HG03196 (cell line): ENCODE results near the gene MYL3.
A peak's percentile ranks its signal among the peaks of the same experiment; 100 is the strongest.

Experiments
- ATAC-seq: cut with Tn5 transposase; IDR thresholded peaks from one replicate; pipeline ENCODE4 v1.9.1; 2021; ENCODE audit not compliant: unreplicated experiment

MYL3 gene

DNA sequence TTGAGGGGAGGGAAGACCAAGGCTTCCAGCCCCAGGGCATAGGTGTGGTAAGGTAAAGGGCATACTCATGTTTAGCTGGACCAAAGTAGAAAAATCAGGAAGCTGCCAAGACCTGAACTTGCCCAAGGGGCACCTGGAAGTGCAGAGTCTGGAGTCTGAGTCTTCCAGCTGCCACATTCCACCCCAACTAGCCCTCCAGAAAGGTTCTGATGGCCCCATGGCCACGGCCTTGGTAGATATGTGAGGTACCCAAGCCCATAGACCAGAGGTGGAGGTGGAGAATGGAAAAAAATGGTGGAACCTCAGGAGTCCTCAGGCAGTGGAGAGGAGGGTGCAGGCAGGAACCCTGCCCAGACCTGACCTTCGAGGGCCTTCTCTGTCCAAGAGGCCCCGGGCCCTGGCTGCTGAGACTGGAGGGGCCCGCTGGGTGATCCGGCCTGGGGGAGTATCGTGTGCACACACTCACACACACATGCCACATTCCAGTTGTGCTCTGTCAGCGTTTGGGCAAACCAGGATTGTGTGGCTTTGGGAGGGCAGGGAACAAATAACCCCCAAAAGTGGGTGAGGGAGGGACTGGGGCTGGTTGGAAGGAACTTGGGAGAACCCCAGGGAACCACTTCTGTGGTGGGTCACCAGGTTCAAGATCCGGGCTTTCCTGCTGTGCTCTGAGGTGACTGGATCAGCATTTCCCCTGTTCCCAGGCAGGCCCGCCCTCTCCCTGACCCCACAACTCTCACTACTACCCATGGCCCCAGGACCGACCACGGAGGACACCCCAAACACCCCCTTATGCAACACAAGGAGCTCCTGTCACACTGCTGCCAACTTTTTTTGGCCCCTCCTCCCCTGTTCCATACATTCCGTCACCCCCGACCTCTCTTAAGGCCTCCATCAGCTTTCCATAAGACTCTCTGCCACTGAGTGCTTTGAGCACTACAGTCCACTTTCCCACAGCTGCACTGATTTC lies 11.6 kb downstream of the MYL3 start:
- no peak for ATAC-seq

DNA sequence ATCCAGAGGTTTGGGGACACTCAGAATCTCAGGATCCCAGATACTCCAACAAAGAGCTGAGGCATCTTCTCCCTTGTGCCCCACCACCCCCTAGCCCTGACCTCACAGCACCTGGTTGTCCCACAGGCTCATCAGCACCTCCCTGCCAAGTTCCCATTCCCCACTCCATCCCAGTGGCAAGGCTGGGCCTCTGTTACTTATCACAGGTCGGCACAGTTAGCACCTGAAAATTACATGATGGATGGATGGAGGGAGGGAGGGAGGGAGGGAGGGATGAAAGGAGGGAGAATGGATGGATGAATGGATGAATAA lies 12.8 kb downstream of the MYL3 start:
- no peak for ATAC-seq

DNA sequence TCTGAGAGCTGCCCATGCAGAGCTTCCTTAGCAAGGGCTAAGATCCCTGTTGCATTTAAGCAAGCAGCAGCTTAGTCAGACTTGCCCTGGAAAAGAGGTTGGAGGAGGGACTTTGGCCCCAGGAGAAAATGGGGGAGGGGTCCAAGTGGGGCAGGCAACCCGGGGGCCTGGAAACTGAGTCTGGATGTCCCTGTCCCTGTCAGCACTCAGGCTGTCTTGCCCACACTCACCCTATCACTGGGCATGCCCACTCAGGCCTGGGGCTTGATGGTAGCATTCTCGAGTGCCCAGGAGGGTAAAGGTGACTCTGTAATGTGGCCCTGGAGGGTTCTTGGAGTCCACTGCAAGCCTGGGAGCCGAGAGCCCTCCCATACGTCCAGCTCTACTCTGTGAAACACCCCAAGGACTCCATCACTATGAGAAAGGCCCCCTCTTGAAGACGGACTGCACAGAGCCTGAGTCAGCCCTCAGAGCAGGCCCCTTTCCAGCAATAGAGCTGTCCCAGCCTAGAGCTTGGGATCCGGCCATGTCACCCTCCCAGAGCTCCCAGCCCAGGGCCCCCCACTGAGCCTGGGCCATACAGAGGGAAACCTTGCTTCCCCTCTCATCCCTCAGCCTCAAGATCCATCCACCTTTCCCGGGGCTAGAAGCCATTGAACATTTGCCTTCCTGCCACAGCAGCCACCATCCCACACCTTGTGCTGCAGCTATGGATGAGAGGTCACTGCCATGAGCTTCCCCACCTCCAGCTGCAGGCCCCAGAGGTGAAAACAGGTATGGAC lies 13.4 kb downstream of the MYL3 start:
- ATAC-seq: no peak

DNA sequence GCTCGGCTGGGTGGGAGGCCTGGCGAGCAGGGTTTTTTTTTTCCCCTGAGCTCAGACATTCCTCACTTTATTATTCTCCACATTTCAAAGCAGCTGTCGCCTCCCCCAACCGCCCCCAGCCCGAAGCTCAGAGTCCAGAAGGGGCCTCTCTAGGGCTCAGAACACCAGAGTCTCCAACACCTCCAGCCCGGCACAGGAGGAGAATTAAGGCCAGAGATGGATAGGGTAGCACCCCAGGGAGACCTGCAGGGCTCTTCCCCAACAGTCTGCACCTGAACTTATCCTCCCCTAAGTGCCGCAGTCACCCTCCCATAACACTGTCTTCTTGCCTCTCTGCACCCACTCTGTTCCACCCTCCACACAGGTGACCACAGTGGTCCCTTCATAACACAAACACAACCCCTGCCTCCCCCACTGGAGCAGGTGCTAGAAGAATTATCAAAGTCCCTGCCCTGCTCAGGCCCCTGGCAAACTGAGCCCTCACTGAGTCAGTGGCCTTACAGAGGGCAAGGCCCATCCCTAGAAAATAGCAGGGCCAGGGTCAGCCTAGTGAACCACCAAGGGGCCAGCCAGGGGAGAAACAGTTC lies 14.1 kb downstream of the MYL3 start:
- no peak for ATAC-seq

DNA sequence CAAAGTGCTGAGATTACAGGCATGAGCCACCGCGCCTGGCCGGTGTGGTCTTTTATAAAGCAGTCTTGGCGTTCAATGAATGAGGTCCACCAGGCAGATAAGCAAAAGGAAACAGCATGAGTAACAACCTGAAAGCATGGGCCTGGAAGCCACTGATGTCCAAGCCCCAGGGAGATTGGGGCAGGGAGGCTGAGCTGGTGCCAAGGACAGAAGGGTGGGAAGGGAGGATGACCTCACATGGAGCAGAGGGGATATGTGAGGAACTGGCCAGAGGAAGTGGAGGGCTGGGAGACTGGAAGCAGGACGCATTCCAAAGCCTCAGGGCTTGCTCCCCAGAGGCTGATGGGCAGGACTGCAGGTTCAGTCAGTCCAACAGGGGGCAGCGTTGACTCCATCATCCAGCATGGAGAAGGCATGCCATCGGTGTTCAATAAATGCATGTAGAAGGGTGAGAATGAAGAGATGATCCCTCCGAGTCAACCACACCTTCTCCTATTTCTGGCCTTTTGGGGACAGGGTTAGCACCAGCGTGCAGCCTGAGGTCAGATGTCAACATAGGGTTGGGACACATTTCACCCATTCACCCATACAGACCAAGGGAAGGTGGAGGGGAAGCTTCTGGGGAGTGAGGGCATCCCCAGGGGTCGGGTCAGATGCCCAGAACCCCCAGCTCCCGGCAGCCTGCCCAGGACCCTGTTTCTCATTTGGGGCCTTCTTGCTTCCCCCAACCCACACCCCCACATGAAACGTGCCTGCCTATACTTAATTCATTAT lies 14.8 kb downstream of the MYL3 start:
- ATAC-seq: no peak

DNA sequence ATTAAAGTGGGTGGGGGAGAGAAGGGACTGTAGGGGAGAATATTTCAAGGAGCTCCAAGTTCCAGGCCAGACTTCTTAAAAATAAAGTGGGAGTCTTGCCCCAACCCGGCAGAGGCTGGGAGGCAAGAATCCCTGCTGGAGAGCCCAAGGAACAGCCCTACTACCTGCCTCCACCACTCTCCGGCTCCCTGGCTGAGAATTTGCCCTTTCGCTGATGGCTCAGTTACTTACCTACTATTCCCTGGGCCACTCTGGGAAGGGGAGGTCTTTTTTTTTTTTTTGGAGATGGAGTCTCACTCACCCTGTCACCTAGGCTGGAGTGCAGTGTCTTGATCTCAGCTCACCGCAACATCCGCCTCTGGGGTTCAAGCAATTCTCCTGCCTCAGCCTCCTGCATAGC lies 15.5 kb downstream of the MYL3 start:
- no peak for ATAC-seq

DNA sequence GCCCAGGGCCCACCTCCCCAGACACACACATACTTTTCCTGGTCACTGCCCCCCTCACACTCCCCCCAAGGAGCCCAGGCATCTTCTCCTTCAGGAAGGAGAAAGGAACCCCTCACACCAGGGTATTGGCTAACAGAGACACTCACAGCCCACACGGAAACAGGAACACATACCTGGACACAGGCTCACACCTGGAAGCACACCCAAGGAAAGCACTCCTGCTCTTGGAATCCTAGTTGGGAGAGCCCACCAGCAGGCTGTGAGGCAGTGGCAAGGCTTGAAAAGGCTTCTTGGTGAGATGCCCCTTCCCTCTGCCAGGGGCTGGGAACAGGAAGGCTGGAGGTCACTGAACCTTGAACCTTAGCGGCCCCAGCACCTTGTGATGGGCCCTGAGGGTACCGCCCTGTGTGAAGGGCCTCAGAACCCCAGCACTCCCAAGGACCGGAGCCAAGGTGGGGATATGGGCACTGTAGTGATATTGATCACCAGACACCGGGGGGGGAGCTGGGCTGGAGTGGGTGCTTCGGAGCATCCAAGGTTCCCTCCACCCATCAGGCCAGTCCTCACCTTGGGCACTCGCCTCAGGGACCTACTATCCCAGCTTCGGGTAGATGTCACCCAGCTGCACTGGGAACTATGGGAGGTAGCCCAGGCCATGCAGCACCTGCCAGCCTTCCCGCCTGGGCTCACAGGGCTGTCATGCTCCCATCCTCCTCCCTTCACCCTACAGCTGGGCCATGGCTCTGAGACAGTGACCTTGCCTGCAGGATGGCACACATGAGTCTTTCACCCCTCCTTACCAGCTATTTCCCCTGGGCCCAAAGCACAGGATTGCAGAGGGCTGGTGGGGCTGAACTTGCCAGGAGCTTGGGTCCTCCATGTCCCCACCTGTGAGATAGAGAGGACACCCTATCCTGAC lies 16.4 kb downstream of the MYL3 start:
- ATAC-seq: no peak

DNA sequence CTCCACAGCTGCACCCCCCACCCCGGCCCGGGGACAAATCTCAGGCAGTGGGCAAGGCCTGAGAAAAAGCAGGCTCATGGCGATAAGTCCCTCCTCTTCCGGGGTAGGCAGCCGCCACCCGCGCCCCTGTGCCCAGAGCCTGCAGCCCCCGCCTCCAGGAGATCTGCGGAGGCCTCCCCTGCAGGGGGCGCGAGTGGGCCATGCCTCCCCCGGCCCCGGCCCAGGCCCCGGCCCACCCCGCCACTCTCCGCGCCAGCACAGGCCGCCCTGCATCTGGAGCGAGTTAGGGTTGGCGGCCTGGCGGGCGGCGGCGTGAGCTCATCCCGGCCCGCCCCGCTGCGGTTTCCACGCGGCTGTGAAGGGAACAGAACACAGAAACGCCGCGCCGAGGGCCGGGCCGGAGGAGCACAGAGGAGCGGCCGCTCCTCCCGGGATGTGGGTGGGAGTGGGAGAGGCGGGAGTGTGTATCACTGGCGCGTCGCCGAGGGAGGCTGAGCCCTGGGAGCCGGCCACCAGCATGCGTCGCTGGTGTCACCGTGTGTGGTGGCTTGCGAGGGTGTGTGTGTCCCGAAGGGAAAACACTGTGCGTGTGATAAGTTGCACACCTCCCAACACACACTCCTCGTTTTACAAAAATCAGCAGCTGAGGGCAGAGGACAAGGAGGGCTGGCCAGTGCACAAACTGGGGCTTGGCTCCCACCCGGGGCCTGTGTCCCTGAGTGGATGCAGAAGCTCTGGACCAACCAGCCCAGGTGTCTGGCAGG lies 17.2 kb downstream of the MYL3 start:
- peak; percentile 64 for ATAC-seq

DNA sequence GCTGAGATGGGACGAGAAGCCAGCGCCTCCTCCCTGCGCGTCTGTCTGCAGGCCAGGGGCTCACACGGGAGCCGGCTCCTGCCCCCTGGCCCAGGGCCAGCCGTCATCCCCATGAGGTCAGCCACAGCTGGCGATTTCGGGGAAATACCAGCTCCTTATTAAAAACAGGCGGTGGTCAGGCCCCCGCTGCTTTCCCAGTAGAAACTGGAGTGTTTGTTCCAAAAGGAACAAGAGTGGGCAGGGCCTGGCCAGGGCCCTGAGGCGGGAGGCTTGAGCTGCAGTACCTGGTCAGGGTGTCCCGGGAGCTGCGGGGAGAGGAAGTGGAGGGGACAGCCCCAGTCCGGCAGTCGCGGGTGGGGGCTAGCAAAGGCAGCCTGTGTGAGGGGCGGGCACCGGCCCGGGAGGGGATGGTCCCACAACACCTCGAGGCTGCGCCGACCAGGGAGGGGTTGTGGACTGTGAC lies 17.8 kb downstream of the MYL3 start:
- no peak for ATAC-seq

DNA sequence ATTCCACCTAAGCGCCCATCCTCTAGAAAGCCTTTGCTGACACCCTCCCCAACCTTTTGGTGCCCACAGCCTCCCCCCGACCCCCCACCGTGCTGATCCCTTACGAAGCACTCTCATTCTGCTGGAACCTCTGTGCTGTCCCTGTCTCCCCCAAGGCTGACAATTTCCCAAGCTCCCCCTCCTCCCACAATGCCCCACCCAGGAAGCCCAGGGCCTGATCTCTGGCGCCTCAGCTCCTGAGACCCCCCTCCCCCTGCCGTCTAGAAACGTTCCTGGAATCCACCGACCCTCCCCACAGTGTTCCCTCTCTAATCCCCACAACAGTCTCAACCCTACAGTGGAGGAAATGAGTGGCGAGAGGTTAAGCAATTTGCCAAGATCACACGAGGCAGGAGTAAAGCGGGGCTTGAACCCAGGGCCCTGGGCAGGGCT lies 18.3 kb downstream of the MYL3 start:
- ATAC-seq: no peak

DNA sequence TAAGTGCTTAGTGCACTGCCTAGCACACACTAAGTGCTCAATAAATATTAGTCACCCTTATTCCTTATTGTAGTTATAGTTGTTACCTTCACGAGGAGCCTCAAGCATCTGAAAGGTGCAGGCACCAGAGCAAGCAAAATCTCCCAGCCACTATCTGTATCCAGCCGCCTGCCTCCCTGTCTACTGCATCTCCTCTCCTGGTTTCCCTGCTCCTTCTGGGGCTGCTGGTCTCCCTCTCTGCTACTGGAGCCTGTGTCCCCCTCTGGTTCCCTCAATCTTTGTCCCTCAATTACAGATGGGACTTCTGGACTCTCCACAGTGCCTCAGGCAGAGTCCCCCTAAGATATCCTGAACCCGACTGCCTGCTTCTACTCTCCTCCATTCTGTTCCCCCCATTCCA lies 18.8 kb downstream of the MYL3 start:
- no peak for ATAC-seq

DNA sequence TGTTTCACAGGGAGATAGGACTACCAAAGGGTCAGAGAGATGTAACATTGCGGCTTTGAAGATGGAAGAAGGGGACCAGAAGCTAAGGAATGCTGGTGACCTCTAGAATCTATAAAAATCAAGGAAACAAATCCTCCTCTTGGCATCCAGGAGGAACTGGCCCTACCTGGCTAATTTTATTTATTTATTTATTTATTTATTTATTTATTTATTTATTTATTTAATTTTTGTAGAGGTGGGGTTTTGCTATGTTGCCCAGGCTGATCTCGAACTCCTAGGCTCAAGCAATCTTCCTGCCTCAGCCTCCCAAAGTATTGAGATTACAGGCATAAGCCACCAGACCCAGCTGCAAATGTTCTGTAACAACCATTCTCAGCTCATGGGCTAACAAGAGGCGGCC lies 19.7 kb downstream of the MYL3 start:
- ATAC-seq: no peak

DNA sequence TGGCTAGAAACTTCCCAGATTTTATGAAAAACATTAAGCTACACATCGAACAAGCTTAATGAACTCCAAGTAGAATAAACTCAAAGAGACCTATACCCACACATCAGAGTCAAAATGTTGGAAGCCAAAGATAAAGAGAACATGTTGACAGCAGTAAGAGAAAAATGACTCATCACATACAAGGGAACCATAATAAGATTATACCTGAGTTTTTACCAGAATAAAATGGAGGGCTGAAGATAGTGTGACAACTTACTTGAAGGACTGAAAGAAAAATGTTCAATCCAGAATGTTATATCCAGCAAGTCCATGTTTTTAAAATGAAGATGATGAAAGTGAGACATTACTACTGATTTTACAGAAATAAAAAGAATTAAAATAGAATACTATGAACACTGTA lies 22.8 kb downstream of the MYL3 start:
- ATAC-seq: no peak

DNA sequence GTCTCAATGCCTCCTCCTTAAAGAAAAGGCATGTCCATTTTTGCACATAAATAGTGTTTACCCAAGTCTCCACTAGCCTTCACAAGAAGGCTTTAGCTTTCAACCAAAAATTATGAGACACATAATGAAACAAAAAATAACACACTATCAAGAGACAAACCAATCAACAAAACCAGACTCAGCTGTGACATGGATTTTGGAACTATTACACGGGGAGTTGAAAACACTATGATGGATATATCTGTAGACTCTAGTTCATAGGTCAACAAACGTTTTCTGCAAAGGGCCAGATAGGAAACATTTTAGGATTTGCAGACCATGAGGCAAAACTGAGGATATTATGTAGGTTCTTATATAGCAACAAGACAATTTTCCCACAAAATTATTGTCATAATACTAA lies 24.9 kb downstream of the MYL3 start:
- no peak for ATAC-seq

DNA sequence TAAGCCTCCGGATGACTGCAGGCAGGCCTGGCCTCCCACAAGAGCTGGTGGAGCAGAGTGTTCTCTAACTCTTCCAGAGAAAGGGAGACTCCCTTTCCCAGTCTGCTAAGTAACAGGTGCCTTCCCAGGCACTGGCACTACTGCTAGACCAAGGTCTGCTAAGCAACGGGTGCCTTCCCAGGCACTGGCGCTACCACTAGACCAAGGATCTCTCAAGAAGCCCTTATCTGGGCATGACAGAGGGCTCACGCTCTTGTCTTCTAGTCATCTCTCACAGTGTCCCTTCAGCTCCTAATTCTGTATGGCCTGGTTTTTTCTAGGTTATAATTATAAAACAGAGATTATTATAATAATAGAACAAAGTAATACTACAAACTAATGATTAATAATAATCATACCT lies 27.8 kb downstream of the MYL3 start:
- ATAC-seq: no peak

DNA sequence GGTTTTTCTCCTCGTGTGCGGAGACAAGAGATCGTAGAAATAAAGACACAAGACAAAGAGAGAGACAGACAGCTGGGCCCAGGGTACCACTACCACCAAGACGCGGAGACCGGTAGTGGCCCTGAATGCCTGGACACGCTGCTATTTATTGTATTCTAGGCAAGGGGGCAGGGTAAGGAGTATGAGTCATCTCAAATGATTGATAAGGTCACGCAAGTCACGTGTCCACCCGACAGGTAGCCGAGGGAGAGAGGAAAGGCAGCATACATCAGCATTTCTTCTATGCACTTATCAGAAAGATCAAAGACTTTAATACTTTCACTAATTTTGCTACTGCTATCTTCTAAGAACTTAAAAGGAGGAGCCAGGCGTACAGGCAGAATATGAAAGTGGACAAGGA lies 28.2 kb downstream of the MYL3 start:
- ATAC-seq: no peak

DNA sequence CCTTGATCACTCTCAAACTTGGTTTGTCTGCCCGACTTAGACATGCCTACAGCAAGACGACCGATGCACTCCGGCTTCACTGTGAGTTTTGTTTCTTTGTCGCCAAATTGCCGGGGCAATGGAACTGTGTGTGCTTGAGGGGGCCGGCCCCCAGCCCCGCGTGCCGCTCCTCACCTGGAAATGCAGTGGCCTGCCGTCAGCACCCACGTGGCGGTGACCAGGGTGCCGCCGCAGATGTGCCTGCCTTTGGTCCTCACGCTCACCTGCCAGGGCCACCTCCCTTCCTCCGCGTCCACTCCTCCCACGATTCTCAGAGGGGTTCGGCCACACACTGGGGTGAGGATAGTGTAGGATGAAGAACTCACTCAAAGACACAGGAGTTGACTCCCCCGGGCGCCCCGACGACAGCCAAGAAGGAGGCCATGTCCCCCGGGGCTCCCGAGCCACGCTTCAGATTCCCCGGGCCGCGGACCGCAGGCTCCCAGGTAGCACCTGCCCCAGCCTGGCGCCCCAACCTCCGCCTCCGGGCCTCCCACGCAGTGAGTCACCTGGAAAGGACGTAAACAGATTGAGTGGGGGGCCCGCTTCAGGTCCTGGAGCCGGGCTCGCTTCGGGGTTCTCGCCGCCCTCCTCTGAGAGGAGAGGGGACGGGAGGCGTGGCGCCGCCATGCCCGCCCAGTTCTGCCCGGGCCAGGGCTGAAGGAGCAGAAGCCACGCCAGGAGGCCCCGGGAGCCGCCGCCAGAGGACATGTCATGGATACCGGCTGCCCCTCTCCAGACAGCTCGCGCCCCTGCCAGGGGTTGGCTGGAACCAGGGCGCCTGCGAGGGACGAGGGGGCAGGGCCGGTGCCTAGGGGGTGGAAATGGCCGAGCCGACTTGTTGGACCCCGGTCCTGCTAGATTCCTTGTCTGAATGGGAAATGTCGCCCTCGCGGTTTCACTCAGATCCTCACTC lies 29.6 kb downstream of the MYL3 start:
- ATAC-seq: no peak

DNA sequence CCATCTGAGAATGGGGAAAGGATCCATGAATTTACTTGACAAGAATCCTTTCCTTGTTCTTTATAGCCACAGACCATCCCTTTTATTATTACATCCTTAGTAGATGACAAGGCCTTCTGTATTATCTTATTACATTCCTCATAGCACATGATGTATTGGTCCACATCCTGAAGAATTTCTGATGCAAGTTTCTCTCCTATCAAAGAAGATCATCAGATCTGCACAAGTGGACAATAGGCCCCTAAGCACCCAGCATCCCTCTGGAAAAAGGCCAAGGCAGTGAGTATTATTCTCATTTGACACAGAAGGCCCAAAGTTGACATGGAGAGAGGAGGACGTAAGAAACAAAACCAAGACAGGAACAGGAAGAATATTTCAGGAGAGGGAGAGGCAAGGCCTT lies 31.4 kb downstream of the MYL3 start:
- no peak for ATAC-seq
